NCI-H526 treated with DMSO at 0.1 percent for 48 hours (cell line): ENCODE results near the gene TPM4.
"Not testable (repeated sequence)": the region's sequence is repeated elsewhere in the genome, so short reads cannot be mapped to it uniquely, and the experiment has no call there.

Experiments
- DNase-seq: peaks from one replicate; lab custom pipeline; 2025; lab: John Stamatoyannopoulos, UW

Gene TPM4

GRCh38 chr19:16076154-16076957 lies at the start of gene TPM4:
Gene TPM4 (plus strand): TSS chr19:16076495. CDS start chr19:16076566, 71 bp downstream.
- DNase-seq: peak; percentile 35

DNA sequence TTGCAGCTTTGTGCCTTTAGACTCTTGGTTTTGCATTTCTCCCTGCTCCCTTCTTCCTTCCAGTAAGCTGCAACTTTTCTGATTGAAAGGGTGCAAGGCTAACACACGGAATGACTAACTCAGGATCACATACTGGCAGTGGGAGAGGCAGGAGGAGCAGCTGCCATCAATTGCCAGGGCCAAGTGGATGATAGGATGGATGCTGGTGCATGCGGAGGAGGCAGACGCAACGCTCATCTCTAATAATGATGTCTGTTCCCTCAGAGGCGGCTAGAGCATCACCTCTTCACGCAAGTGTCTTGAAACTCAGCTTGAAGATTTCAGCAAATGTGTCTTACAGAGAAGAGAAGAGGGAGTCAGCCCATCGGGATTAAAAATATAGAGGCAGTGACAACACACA lies 49.5 kb upstream of the TPM4 start:
- DNase-seq: no peak

GRCh38 chr19:16027528-16027927 lies 48.8 kb upstream of the TPM4 start:
- no peak for DNase-seq

DNA sequence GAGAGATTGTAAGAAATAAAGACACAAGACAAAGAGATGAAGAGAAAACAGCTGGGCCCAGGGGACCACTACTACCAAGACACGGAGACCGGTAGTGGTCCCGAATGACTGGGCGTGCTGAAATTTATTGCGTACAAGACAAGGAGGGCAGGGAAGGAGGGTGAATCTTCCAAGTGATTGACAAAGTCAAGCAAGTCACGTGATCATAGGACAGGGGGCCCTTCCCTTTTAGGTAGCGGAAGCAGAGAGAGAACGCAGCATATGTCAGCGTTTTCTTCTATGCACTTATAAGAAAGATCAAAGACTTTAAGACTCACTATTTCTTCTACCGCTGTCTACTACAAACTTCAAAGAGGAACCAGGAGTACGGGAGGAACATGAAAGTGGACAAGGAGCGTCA lies 46.1 kb upstream of the TPM4 start:
- not testable (repeated sequence) for DNase-seq

DNA sequence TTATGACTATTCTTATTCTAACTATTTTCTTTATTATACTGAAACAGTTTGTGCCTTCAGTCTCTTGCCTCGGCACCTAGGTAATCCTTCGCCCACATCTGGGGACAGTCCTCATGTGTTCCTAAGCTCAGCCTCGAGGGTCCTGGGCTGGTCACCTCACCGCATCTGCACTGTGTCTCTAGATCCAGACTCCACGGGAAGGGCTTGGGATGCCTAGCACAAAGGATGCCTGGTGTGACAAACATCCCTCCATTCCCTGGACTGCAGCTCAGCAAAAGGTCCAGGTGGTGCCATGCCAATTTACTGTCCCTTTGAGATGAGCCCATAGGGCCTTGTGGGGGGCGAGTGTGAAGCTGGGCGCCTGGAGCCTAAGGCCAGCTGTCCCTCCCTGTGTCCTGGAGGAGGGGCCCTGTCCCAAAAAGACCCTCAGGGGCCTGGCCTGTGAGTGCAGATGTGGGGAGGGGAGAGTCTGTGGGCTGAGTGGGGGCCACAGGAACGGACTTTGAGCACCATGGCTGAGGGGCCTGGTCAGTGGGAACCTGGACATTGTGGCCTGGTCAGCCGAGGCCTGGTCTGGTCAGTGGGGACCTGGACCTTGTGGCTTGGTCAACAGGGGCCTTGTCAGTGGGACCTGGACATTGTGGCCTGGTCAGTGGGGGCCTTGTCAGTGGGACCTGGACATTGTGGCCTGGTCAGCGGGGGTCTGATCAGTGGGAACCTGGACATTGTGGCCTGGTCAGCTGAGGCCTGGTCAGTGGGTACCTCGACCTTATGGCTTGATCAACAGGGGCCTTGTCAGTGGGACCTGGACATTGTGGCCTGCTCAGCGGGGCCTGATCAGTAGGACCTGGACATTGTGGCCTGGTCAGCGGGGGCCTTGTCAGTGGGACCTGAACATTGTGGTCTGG lies 45.1 kb upstream of the TPM4 start:
- DNase-seq: no peak

DNA sequence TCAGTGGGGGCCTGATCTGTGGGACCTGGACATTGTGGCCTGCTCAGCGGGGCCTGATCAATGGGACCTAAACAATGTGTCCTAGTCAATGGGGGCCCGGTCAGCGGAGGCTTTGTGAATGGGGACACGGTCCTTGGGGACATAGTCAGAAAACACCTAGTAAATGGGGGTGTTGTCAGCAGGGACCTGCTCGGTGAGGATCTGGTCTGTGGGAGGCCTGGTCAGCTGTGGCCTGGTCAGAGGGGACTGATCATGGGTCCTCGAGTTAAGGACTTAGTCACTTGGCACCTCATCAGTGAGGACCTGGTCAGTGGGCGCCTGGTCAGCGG lies 44.5 kb upstream of the TPM4 start:
- DNase-seq: no peak

- DNase-seq: no peak
Observed at GRCh38 chr19:16032509-16033135, 43.7 kb upstream of the TPM4 start.

DNA sequence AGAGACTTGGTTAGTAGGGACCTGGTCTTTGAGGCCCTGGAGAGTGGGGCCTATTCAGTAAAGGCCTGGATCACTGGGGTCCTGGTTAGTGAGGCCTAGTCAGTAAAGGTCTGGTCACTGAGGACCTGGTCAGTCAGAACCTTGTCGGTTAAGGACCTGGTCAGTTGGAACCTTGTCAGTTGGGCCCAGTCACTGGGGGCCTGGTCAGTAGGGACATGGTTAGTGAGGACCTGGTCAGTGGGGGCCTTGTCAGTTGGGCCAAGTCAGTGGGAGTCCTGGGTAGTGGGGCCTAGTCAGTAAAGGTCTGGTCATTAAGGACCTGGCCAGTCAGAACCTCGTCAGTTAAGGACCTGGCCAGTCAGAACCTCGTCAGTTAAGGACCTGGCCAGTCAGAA lies 43.2 kb upstream of the TPM4 start:
- no peak for DNase-seq

DNA sequence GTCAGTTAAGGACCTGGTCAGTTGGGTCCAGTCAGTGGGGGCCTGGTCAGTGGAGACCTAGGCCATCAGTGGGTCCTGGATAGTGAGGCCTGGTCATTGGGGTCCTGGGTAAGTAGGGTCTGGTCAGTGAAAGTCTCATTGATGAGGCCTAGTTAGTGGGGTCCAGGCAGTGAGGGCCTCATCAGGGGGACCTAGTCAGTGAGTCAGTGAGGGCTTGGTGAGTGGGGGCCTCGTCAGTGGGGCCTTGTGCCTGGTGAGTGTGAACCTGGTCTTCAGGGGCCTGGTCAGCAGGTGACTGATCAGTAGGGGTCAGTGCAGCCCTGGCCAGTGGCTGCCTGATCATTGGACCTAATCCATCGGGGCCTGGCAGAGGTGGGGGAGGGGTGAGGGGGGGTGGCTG lies 42.6 kb upstream of the TPM4 start:
- DNase-seq: no peak

DNA sequence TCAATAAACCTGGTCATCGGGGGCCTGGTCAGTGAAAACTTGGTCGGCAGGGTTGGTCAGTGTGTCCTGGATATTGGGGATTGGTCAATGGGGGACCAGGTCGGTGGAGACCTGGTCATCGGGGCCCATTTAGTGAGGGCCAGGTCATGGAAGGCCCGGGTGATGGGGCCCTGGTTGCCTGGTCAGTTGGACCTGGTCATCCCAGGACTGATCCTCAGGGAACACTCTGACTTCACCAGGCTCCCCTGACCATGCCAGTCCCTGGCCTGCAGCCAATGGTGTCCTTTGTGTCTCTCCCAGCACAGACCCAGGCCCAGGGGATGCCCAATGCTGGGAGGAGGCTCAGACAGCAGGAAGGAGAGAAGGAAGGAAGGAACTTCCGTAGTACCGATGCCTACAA lies 42.1 kb upstream of the TPM4 start:
- DNase-seq: no peak

DNA sequence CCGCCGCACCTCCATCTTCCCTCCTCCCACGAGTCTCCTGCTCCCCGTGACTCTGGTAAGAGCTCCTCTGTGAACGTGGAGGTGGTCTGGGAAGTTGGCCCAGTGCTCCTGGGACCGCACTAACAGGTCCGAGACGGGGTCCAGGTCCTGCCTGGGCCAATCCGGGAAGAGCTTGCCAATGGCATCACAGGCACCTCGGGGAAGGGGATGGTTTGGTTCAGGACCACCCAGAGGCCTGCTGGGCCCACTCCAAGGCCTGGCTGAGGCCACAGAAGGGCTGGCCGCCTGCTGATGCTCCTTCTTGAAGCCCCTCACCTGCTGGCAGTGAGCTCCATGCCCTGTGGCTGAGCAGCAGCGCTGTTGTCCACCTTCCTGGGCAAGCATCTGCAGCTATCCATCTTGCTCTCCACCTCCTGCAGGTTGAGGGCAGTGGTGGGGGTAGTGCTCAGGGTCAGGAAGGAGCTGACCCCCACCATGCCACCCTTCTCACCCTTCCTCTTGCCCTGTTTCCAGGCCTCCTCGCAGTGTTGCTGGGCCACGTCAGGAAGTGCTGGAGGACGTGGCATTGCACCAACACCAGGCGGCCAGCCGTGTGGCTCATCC lies 41.2 kb upstream of the TPM4 start:
- DNase-seq: no peak

DNA sequence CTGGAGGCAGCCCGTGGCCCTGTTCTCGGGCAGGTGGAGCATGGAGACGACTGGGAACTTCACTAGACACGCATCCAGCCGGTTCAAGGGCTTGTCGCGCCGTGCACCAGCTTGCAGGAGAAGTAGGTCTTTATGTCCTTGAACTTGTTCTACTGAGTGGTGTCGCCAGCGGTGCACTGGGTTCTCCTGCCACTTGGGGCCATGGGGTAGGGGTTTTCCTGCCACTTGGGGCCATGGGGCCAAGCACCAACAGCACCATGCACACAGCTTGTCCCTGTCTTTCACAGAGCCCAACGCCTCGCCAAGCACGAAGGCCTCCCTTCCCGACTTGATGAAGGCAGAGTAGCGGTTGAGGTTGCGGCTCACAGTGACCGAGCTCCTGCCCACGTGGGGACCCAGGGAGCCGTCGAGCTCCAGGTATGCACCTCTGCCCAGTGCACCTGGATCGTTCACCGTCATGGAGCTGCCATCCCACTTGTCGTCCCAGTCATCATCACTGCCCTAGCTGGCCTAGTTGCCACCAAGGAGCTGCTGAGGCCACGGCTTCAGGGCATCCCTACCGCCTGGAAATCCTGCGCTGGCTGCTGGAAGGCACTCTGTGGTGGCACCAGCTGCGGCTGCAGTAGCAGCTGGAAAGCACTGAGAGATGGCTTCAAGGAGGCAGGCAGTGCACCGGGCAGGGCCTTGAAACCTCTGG lies 40.5 kb upstream of the TPM4 start:
- no peak for DNase-seq

DNA sequence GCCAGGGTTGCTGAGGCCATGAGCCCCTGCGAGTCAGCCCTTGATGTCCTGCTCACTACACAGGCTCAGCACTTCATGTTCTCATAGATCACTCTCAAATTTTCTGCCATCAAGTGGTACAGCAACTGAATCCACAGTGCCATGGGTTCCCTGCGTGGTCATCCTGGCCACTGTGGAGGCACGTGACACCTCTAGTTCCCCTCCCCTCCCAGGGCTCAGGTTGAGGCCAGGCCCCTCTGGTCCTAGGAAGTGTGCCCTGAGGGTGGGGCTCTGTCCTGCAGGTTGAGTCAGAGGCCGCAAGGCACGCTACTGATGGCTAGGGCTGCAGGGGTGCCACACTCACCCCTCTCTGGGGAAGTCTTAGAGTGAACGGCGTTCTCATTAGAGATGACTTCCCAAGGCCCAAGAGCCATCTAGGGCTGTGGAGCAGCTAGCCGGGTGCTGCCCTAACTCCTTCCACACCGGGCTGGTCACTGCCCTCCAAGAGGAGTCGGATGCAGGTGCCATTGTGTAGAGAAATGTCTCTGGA lies 39.8 kb upstream of the TPM4 start:
- DNase-seq: no peak

- no peak for DNase-seq
Observed at GRCh38 chr19:16036941-16037340, 39.4 kb upstream of the TPM4 start.

DNA sequence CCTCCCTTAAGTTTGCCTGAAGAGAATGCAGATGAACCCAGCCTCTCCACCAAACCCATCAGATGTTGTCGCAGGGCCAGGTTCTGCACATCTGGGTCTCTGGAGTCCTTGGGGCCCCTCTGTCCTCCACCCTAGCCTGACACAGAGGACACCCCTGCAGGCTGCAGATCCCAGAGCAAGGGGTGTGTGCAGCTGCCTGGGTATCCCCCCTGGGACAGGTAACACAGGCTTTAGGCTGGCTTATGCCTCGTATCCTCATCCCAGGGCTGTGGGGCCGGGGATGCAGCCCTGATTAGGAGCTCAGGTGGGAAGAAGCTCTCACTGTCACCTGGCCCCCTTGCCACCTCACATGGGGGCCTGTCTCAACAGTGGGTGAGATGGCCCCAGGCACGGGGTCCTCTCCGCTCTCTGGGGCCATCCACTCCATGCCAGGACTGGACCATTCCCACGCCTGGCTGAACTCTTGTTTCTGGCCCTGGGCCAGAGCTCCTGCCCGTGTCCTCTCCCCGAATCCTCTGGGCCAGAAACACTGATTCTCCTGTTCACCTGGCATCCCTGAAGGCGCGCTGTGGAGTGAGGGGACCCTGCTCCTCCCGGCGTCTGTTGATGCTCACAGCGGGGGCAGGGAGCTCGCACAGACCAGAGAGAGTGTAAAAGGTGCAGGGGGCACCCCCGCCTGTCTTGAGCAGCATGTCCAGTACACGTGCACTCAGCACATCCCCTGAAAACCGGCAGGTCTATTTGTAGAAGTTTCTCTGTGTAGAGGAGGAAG lies 38.7 kb upstream of the TPM4 start:
- no peak for DNase-seq

DNA sequence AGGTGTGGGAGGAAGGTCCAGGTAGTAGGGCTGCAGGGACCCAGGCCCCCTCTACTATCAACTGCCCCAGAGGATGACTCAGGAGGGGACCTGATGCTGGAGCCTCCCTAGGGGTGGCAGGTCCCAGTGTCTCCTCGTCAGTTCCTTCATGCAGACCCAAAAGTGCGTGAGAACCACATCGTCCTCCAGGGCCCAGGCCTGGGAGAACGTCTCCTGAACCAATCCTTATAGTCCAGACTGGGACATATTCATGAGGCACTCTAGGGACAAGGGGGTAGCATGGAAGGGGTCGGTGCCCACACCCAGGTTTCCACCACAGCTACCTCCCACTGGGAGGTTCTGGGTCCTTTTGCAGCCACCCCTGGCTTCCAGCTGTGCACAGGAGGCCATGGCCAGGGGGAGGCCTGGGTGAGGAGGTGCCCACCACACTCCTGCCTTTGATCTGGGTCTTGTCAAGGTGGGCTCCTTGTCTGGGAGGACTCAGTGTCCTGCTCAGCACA lies 38.0 kb upstream of the TPM4 start:
- no peak for DNase-seq

DNA sequence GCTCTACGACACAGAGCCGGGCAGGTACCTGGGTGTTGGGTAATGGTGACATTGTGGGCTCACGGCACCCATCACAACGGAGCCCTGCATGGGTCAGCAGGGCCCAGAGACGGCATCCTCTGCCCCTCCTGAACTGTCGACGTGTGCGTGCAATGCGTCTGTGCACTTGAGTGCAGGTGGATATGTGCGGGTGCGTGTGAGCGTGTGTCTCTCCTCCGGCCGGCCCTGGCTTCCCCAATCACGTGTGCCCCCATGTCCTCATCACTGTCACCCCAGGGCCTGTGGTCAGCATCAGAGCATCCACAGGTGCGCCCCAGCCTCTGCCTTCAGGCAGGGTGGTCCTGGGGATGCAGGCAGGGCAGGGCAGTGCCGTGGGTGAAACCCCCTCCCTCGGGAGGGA lies 37.2 kb upstream of the TPM4 start:
- DNase-seq: no peak

- DNase-seq: no peak
Observed at GRCh38 chr19:16039545-16039944, 36.8 kb upstream of the TPM4 start.

DNA sequence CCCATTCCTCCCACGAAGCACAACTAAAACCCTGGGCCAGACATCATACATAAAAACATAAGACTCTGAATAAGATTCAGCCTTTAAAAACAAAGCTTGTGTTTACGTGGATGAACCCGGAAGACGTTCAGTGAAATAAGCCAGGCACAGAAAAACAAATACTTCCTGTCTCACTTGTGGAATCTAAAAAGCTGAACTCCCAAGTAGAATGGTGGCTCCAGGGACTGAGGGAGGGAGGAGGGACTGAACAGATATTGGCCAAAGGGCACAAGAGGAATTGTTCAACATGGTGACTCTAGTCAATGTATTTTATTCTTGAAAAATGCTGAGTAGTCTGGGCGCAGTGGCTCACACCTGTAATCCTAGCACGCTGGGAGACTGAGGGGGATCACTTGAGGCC lies 35.7 kb upstream of the TPM4 start:
- no peak for DNase-seq

- no peak for DNase-seq
Observed at GRCh38 chr19:16041299-16041990, 34.9 kb upstream of the TPM4 start.
